K562 (cell line): ENCODE results near the gene SRD5A1. TPM values are rescaled to one million over a fixed set of nuclear protein-coding genes. Genes with fewer than 3 reads are reported as not detected.

Experiments
- CBX5 ChIP-seq: IDR thresholded peaks from 2 replicates; pipeline ENCODE4 v1.6.1; 2014; ENCODE audit warnings: low read depth, borderline replicate concordance
- ZNF354B ChIP-seq: fragments of 250-450 bp; sonication (Bioruptor Pico); IDR thresholded peaks from 2 replicates; pipeline ENCODE4 v1.4.0; 2020
- ZNF830 ChIP-seq: fragments of 250-450 bp; sonication (Bioruptor Pico); IDR thresholded peaks from 2 replicates; pipeline ENCODE4 v1.5.0; 2021; ENCODE audit warnings: mild to moderate bottlenecking
- polyA plus RNA-seq, 8 experiments: library from polyadenylated mRNA; depleted of rRNA in 4 of 8; stranded (reverse) in 5 of 8; unstranded in 3 of 8; fragments of >200 nt; fragmentation: Nextera tagmentation in 2 of 8; fragmentation: Illumina TruSeq in 1 of 8; extraction: Ambion mirVana in 2 of 8; extraction: Trizol in 1 of 8; gene quantifications; 2 replicates each; pipeline versions ENCODE4 v1.2.1 to v1.2.3, GENCODE V29; 2011 to 2014; ENCODE audit warnings: inconsistent platforms in 1 of 8, missing spikeins in 1 of 8
- total RNA-seq, 7 experiments: library from RNA; depleted of rRNA in 6 of 7; stranded (reverse); fragments of >200 nt in 6 of 7; fragmentation: Illumina TruSeq in 2 of 7; extraction: Trizol in 2 of 7; gene quantifications; 2 replicates each; pipeline versions ENCODE4 v1.2.1 to v1.2.3, GENCODE V29; 2011 to 2021; ENCODE audit warnings: low replicate concordance in 1 of 7
- TF ChIP-seq, protein P1 (sequence below): fragments of 450-650 bp; IDR thresholded peaks from 2 replicates; pipeline ENCODE4 v1.6.1; 2016; ENCODE audit warnings: low read depth

The SRD5A1 gene
- total and polyA plus RNA-seq, 9 of the 15 experiments (the other 6 are each of a cell fraction or from before 2014, with no cell fraction given) = 1.3 to 22.6 (median 8.1) TPM

DNA sequence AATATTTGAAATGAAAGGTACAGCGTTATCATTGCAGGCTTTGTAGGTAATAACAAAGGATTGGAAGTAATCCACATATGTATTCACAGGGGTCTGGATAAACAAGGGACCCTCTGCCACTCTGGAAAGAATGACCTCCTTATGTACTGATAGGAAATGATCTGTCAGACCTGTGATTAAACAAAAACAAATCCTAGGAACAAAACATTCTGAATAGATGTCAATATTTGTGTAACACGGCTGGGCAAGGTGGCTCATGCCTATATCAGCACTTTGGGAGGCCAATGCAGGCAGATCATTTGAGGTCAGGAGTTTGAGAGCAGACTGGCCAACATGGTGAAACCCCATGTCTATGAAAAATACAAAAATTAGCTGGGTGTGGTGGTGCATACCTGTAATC, 42.7 kb upstream of the SRD5A1 start (continued):
- TF ChIP-seq, protein P1, sequence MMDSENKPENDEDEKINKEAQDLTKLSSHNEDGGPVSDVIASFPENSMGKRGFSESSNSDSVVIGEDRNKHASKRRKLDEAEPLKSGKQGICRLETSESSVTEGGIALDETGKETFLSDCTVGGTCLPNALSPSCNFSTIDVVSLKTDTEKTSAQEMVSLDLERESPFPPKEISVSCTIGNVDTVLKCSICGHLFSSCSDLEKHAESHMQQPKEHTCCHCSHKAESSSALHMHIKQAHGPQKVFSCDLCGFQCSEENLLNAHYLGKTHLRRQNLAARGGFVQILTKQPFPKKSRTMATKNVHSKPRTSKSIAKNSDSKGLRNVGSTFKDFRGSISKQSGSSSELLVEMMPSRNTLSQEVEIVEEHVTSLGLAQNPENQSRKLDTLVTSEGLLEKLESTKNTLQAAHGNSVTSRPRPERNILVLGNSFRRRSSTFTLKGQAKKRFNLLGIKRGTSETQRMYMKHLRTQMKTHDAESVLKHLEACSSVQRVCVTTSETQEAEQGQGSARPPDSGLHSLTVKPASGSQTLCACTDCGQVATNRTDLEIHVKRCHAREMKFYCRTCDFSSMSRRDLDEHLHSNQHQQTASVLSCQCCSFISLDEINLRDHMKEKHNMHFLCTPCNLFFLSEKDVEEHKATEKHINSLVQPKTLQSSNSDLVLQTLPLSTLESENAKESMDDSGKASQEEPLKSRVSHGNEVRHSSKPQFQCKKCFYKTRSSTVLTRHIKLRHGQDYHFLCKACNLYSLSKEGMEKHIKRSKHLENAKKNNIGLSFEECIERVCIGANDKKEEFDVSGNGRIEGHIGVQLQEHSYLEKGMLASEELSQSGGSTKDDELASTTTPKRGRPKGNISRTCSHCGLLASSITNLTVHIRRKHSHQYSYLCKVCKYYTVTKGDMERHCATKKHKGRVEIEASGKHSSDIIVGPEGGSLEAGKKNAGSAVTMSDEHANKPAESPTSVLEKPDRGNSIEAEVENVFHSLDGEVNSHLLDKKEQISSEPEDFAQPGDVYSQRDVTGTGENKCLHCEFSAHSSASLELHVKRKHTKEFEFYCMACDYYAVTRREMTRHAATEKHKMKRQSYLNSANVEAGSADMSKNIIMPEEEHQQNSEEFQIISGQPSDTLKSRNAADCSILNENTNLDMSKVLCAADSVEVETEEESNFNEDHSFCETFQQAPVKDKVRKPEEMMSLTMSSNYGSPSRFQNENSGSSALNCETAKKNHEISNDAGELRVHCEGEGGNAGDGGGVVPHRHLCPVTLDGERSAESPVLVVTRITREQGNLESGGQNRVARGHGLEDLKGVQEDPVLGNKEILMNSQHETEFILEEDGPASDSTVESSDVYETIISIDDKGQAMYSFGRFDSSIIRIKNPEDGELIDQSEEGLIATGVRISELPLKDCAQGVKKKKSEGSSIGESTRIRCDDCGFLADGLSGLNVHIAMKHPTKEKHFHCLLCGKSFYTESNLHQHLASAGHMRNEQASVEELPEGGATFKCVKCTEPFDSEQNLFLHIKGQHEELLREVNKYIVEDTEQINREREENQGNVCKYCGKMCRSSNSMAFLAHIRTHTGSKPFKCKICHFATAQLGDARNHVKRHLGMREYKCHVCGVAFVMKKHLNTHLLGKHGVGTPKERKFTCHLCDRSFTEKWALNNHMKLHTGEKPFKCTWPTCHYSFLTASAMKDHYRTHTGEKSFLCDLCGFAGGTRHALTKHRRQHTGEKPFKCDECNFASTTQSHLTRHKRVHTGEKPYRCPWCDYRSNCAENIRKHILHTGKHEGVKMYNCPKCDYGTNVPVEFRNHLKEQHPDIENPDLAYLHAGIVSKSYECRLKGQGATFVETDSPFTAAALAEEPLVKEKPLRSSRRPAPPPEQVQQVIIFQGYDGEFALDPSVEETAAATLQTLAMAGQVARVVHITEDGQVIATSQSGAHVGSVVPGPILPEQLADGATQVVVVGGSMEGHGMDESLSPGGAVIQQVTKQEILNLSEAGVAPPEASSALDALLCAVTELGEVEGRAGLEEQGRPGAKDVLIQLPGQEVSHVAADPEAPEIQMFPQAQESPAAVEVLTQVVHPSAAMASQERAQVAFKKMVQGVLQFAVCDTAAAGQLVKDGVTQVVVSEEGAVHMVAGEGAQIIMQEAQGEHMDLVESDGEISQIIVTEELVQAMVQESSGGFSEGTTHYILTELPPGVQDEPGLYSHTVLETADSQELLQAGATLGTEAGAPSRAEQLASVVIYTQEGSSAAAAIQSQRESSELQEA = no peak
- TF ChIP-seq ZNF830 (no peak), ZNF354B (no peak), CBX5 (no peak)
